GM19468 (cell line): ENCODE measurements around the gene GRIN2C.
"Not testable (repeated sequence)": the region's sequence is repeated elsewhere in the genome, so short reads cannot be mapped to it uniquely, and the experiment has no call there.

Source experiments
- ATAC-seq: cut with Tn5 transposase; IDR thresholded peaks from one replicate; pipeline ENCODE4 v1.9.1; 2021; ENCODE audit warnings: mild to moderate bottlenecking, moderate library complexity, moderate number of reproducible peaks; ENCODE audit not compliant: unreplicated experiment; ENCODE audit errors: extremely low read depth

Gene GRIN2C

GRCh38 chr17:74882517-74883240 lies 23.0 kb upstream of the GRIN2C start:
- no peak for ATAC-seq

GRCh38 chr17:74881073-74881472 lies 21.4 kb upstream of the GRIN2C start:
- ATAC-seq: no peak

GRCh38 chr17:74879308-74879707 lies 19.6 kb upstream of the GRIN2C start:
- no peak for ATAC-seq

GRCh38 chr17:74878658-74879057 lies 19.0 kb upstream of the GRIN2C start:
- no peak for ATAC-seq

GRCh38 chr17:74877592-74878548 lies 18.2 kb upstream of the GRIN2C start:
- ATAC-seq: no peak

- ATAC-seq: no peak
Measured at GRCh38 chr17:74875977-74876593, 16.4 kb upstream of the GRIN2C start.

- ATAC-seq: no peak
Measured at GRCh38 chr17:74875155-74875976, 15.7 kb upstream of the GRIN2C start.

- no peak for ATAC-seq
Measured at GRCh38 chr17:74874615-74875037, 14.9 kb upstream of the GRIN2C start.

GRCh38 chr17:74873874-74874614 lies 14.4 kb upstream of the GRIN2C start:
- ATAC-seq: no peak

- ATAC-seq: peak; percentile 69
Measured at GRCh38 chr17:74873037-74873873, 13.6 kb upstream of the GRIN2C start.

GRCh38 chr17:74872313-74873036 lies 12.8 kb upstream of the GRIN2C start, which contains the start of gene FDXR:
Gene FDXR, minus strand, starts transcription at chr17:74872994. Its CDS starts 50 bp downstream, at chr17:74872944.
- peak; percentile 18 for ATAC-seq

- no peak for ATAC-seq
Measured at GRCh38 chr17:74871356-74872076, 11.8 kb upstream of the GRIN2C start.

GRCh38 chr17:74870512-74870911 lies 10.8 kb upstream of the GRIN2C start:
- no peak for ATAC-seq

GRCh38 chr17:74870028-74870427 lies 10.3 kb upstream of the GRIN2C start:
- ATAC-seq: not testable (repeated sequence)

- ATAC-seq: no peak
Measured at GRCh38 chr17:74868908-74869255, 9.2 kb upstream of the GRIN2C start.

GRCh38 chr17:74868251-74868907 lies 8.7 kb upstream of the GRIN2C start:
- no peak for ATAC-seq
